Uterus (tissue), 4 donors: ENCODE data around the gene ANGPTL4. TPM values are rescaled to one million over a fixed set of nuclear protein-coding genes. Genes with fewer than 3 reads are reported as not detected.
A peak's percentile ranks its signal among the peaks of the same experiment; 100 is the strongest.

ENCODE experiments used
- DNase-seq, 2 donors: peaks; one replicate each; pipeline ENCODE4 v3.0.0-alpha.2; 2019 to 2020
- H3K27ac ChIP-seq, 2 donors: fragments of 200-600 bp; sonication (generic); 1 replicate in 1 of 2; 2 replicates in 1 of 2; pipeline ENCODE4 v1.5.1; 2016 to 2018
- H3K27me3 ChIP-seq, 2 donors: fragments of 200-600 bp; sonication (generic); one replicate each; pipeline ENCODE4 v1.5.1; 2018 to 2019; ENCODE audit warnings: control low read depth in 1 of 2
- H3K36me3 ChIP-seq, 2 donors: fragments of 200-600 bp; sonication (generic); one replicate each; pipeline ENCODE4 v1.5.1; 2019; ENCODE audit warnings: control low read depth in 1 of 2
- H3K4me1 ChIP-seq, 2 donors: fragments of 200-600 bp; sonication (generic); one replicate each; pipeline ENCODE4 v1.5.1; 2018 to 2019; ENCODE audit warnings: control low read depth in 1 of 2
- H3K4me3 ChIP-seq, 2 donors: fragments of 200-600 bp; sonication (generic); 1 replicate in 1 of 2; 2 replicates in 1 of 2; pipeline ENCODE4 v1.5.1; 2018 to 2019; ENCODE audit warnings: mild to moderate bottlenecking in 1 of 2
- H3K9me3 ChIP-seq, 2 donors: fragments of 200-600 bp; sonication (generic); one replicate each; pipeline ENCODE4 v1.5.1; 2019; ENCODE audit warnings: control low read depth in 1 of 2
- CTCF ChIP-seq, 4 experiments: fragments of 200-600 bp in 2 of 4; fragments of 450-650 bp in 2 of 4; sonication (generic) in 2 of 4; IDR thresholded peaks; one replicate each; pipeline ENCODE4 v1.5.1; 2016 to 2019; ENCODE audit warnings: antibody characterized with exemption in 4 of 4, mild to moderate bottlenecking in 2 of 4, moderate library complexity in 1 of 4
- POLR2A ChIP-seq, 2 donors: fragments of 450-650 bp; IDR thresholded peaks; one replicate each; pipeline ENCODE4 v1.6.1; 2016; ENCODE audit warnings: antibody characterized with exemption in 2 of 2, mild to moderate bottlenecking in 1 of 2, moderate library complexity in 1 of 2
- intact Hi-C: fragments of 100-400 bp; cut with DNase I; formaldehyde crosslinking; loops from one replicate; pipeline ENCODE4 v1.15.1; 2023; ENCODE audit warnings: low total_unique reads
- total RNA-seq, 4 donors: library from RNA; depleted of rRNA in 3 of 4; stranded (reverse); fragments of >200 nt in 3 of 4; gene quantifications; one replicate each; pipeline versions ENCODE4 v1.1.0 to v1.2.4, GENCODE V29; 2014 to 2023
- donor health status: DM: yes; HTN: yes; CAD: no.

ANGPTL4 gene
- total RNA-seq, 4 donors from 2014 or later = 0.76 to 21.2 (median 13.5) TPM

GRCh38 chr19:8320564-8321066 lies 43.3 kb upstream of the ANGPTL4 start:
- Histone ChIP-seq H3K36me3 (no peaks in the 10 kb centered on the region), H3K4me1 (peaks cover 0 to 11% of the 10 kb centered on the region in 2 donors), H3K9me3 (no peaks in the 10 kb centered on the region), H3K27me3 (no peaks in the 10 kb centered on the region), H3K27ac (peak overlapping the region; percentile 90 to 91), H3K4me3 (peak overlapping the region; percentile 83 to 92)
- intact Hi-C loops = no loop called here
- TF ChIP-seq CTCF (IDR thresholded peaks at IDR 0.05) (no peak), POLR2A (IDR thresholded peaks at IDR 0.05) (no peak)
- DNase-seq = no peak

- no peaks in the 10 kb centered on the region for H3K36me3 ChIP-seq
- TF ChIP-seq CTCF (IDR thresholded peaks at IDR 0.05) = peak; percentile 28 to 75 (median 52)
- peak; percentile 88 to 94 for TF ChIP-seq POLR2A (IDR thresholded peaks at IDR 0.05)
- intact Hi-C loops = no loop called here
- no peaks in the 10 kb centered on the region for H3K9me3 ChIP-seq
- peaks cover 0 to 11% of the 10 kb centered on the region in 2 donors for H3K4me1 ChIP-seq
- H3K27ac ChIP-seq = peak within 1 kb of the TSS; percentile 90 to 91
- peak within 1 kb of the TSS; percentile 83 to 92 for H3K4me3 ChIP-seq
- no peaks in the 10 kb centered on the region for H3K27me3 ChIP-seq
- peak; percentile 98 for DNase-seq
Observed at GRCh38 chr19:8321067-8321985, 42.6 kb upstream of the ANGPTL4 start, which contains the start of the genes NDUFA7 and RPS28. NDUFA7 (minus strand) TSS chr19:8321375; CDS start chr19:8321358, 17 bp downstream. RPS28 (plus strand) TSS chr19:8321496; CDS start chr19:8321531, 35 bp downstream.

GRCh38 chr19:8321986-8322637 lies 41.8 kb upstream of the ANGPTL4 start:
- peaks cover 0 to 11% of the 10 kb centered on the region in 2 donors for H3K4me1 ChIP-seq
- intact Hi-C loops = no loop called here
- TF ChIP-seq POLR2A (IDR thresholded peaks at IDR 0.05) (no peak), CTCF (IDR thresholded peaks at IDR 0.05) (no peak)

GRCh38 chr19:8322638-8322997 lies 41.3 kb upstream of the ANGPTL4 start:
- peak overlapping the region; percentile 83 to 92 for H3K4me3 ChIP-seq
- no peaks in the 10 kb centered on the region for H3K36me3 ChIP-seq
- peak overlapping the region; percentile 90 to 91 for H3K27ac ChIP-seq
- H3K4me1 ChIP-seq = peaks cover 0 to 11% of the 10 kb centered on the region in 2 donors
- TF ChIP-seq POLR2A (IDR thresholded peaks at IDR 0.05) = no peak
- TF ChIP-seq CTCF (IDR thresholded peaks at IDR 0.05) = no peak
- H3K9me3 ChIP-seq = no peaks in the 10 kb centered on the region
- intact Hi-C loops = no loop called here
- H3K27me3 ChIP-seq = no peaks in the 10 kb centered on the region
- DNase-seq = no peak

More at GRCh38 chr19:8321986-8322637, 41.8 kb upstream of the ANGPTL4 start:
- Histone ChIP-seq H3K27me3 (no peaks in the 10 kb centered on the region), H3K36me3 (no peaks in the 10 kb centered on the region), H3K4me3 (peak overlapping the region; percentile 83 to 92), H3K27ac (peak overlapping the region; percentile 90 to 91), H3K9me3 (no peaks in the 10 kb centered on the region)
- no peak for DNase-seq
